Natural killer cell treated with Interleukin-12 subunit alpha and Interleukin-12 subunit beta and Interleukin-15 and Interleukin-18, amount 100 ng/mL, for 72 hours (primary cell): ENCODE results near the gene PTRHD1. TPM values are rescaled to one million over a fixed set of nuclear protein-coding genes. Genes with fewer than 3 reads are reported as not detected.

Experiments used
- ATAC-seq, 2 donors: fragments of 150-1000 bp; cut with Tn5 transposase in 1 of 2; sonication (Bioruptor Pico), chemical (Tn5 transposase) in 1 of 2; 2 replicates each; pipeline ENCODE4 v1.10.0; 2021
- DNase-seq: peaks from one replicate; pipeline ENCODE4 v3.0.0; 2022; ENCODE audit warnings: low spot score
- H3K27ac Mint-ChIP-seq, 2 donors: 1 replicate in 1 of 2; 2 replicates in 1 of 2; pipeline ENCODE4 v1.8.0; 2022; ENCODE audit warnings: mixed read lengths in 2 of 2, mild to moderate bottlenecking in 1 of 2, moderate library complexity in 1 of 2
- H3K27me3 Mint-ChIP-seq, 2 donors: 1 replicate in 1 of 2; 2 replicates in 1 of 2; pipeline ENCODE4 v1.8.0; 2022; ENCODE audit warnings: mixed read lengths in 2 of 2
- H3K36me3 Mint-ChIP-seq: one replicate; pipeline ENCODE4 v1.8.0; 2022; ENCODE audit warnings: mixed read lengths
- H3K4me1 Mint-ChIP-seq, 2 donors: 1 replicate in 1 of 2; 2 replicates in 1 of 2; pipeline ENCODE4 v1.8.0; 2022; ENCODE audit warnings: low read depth in 2 of 2, mixed read lengths in 2 of 2, mild to moderate bottlenecking in 1 of 2
- H3K4me3 Mint-ChIP-seq: one replicate; pipeline ENCODE4 v1.8.0; 2022; ENCODE audit warnings: mixed read lengths
- H3K9me3 Mint-ChIP-seq: 2 replicates; pipeline ENCODE4 v1.8.0; 2022; ENCODE audit warnings: mixed read lengths
- total RNA-seq, 2 donors: library from RNA; stranded (reverse); gene quantifications; one replicate each; pipeline ENCODE4 v1.2.3, GENCODE V29; 2022

Gene PTRHD1
- total RNA-seq, 2 donors from 2014 or later = 16.0 to 16.6 TPM

GRCh38 chr2:24833821-24834732 lies 40.9 kb upstream of the PTRHD1 start:
- H3K36me3 Mint-ChIP-seq = no peaks in the 10 kb centered on the region
- no peak overlapping the region for H3K27ac Mint-ChIP-seq
- H3K4me3 Mint-ChIP-seq = no peak overlapping the region
- H3K9me3 Mint-ChIP-seq = no peaks in the 10 kb centered on the region
- H3K4me1 Mint-ChIP-seq = no peaks in the 10 kb centered on the region
- DNase-seq (no peak), ATAC-seq (no peak)
- H3K27me3 Mint-ChIP-seq = no peaks in the 10 kb centered on the region

- Mint-ChIP-seq H3K4me3 (no peak overlapping the region), H3K36me3 (no peaks in the 10 kb centered on the region), H3K9me3 (no peaks in the 10 kb centered on the region), H3K4me1 (no peaks in the 10 kb centered on the region), H3K27ac (no peak overlapping the region), H3K27me3 (no peaks in the 10 kb centered on the region)
- DNase-seq (peak; percentile 25), ATAC-seq (no peak)
Observed at GRCh38 chr2:24832931-24833701, 39.9 kb upstream of the PTRHD1 start.

GRCh38 chr2:24832521-24832920 lies 39.3 kb upstream of the PTRHD1 start:
- DNase-seq (no peak), ATAC-seq (no peak)
- no peaks in the 10 kb centered on the region for H3K36me3 Mint-ChIP-seq
- no peak overlapping the region for H3K27ac Mint-ChIP-seq
- no peaks in the 10 kb centered on the region for H3K27me3 Mint-ChIP-seq
- H3K9me3 Mint-ChIP-seq = no peaks in the 10 kb centered on the region
- H3K4me3 Mint-ChIP-seq = no peak overlapping the region
- H3K4me1 Mint-ChIP-seq = peaks cover 3 to 4% of the 10 kb centered on the region in 2 donors

DNA sequence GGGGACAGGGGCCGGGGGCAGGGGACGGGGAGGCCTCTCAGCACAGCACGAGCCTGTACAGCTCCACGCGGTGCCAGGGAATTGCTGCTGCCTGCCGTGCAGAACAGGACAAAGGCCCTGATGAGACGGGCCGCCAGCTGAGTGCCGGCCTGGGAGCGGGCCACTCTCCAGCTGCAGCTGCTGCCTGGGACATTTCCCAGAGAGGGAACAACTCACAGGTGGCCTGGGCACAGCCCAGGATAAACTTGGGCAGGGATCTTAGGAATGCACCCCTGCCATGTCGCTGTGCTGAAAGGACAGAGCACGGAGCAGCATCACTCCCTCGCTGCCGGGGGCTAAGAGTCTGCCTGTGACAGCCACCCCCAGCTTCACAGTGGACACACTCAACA lies 38.9 kb upstream of the PTRHD1 start:
- ATAC-seq = no peak
- Mint-ChIP-seq H3K4me3 (no peak overlapping the region), H3K36me3 (no peaks in the 10 kb centered on the region), H3K4me1 (peaks cover 8 to 9% of the 10 kb centered on the region in 2 donors), H3K27ac (no peak overlapping the region), H3K9me3 (no peaks in the 10 kb centered on the region), H3K27me3 (no peaks in the 10 kb centered on the region)
- DNase-seq = peak; percentile 42

DNA sequence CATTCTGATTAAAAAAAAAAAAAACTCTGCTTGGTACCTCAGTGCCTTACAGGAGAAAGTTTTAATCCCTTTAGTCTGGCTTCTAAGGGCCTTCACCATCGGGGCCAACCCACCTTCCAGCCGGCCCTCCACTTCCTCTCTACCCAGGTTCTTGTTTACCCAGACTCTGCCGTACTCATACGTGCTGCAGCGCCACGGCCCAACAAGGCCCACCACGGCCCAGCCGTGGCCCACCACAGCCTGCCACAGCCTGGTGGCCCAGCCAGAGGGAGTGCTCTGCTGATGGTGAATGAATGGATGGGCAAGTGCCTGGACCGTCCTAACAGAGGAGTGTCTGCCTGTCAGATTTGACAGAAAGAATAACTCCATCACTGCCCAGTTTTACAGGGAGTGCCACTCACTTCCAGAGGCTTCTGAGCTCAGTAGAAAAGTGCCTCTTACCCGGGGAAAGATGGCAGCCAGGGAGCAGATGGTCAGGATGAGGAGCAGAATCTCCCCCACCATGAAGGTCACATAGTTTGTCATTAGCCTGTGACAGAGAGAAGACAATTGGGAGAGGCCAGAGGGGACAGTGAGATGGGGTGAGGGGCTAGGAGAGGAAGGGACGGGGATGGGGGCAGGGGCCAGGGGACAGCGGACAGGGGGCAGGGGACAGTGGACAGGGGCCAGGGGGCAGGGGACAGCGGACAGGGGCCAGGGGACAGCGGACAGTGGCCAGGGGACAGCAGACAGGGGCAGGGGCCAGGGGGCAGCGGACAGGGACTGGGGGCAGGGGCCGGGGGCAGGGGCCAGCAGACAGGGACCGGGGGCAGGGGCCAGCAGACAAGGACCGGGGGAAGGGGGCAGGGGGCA lies 38.3 kb upstream of the PTRHD1 start:
- H3K27me3 Mint-ChIP-seq = no peaks in the 10 kb centered on the region

GRCh38 chr2:24830786-24831185 lies 37.6 kb upstream of the PTRHD1 start:
- H3K4me3 Mint-ChIP-seq = no peak overlapping the region
- no peak overlapping the region for H3K27ac Mint-ChIP-seq
- H3K9me3 Mint-ChIP-seq = no peaks in the 10 kb centered on the region
- H3K27me3 Mint-ChIP-seq = no peaks in the 10 kb centered on the region
- H3K36me3 Mint-ChIP-seq = no peaks in the 10 kb centered on the region
- ATAC-seq (no peak), DNase-seq (no peak)
- peaks cover 15 to 20% of the 10 kb centered on the region in 2 donors for H3K4me1 Mint-ChIP-seq

More for the DNA sequence above, 38.3 kb upstream of the PTRHD1 start:
- H3K36me3 Mint-ChIP-seq = no peaks in the 10 kb centered on the region
- no peaks in the 10 kb centered on the region for H3K9me3 Mint-ChIP-seq
- H3K4me1 Mint-ChIP-seq = peaks cover 11 to 14% of the 10 kb centered on the region in 2 donors
- H3K4me3 Mint-ChIP-seq = no peak overlapping the region
- ATAC-seq (no peak), DNase-seq (peak; percentile 34)
- H3K27ac Mint-ChIP-seq = no peak overlapping the region

- H3K27me3 Mint-ChIP-seq = no peaks in the 10 kb centered on the region
- H3K27ac Mint-ChIP-seq = no peak overlapping the region
- H3K9me3 Mint-ChIP-seq = no peaks in the 10 kb centered on the region
- H3K36me3 Mint-ChIP-seq = no peaks in the 10 kb centered on the region
- no peak for ATAC-seq
- DNase-seq = no peak
- peaks cover 20 to 23% of the 10 kb centered on the region in 2 donors for H3K4me1 Mint-ChIP-seq
- no peak overlapping the region for H3K4me3 Mint-ChIP-seq
Observed at GRCh38 chr2:24830351-24830750, 37.2 kb upstream of the PTRHD1 start.

- H3K36me3 Mint-ChIP-seq = no peaks in the 10 kb centered on the region
- H3K4me1 Mint-ChIP-seq = peaks cover 20 to 23% of the 10 kb centered on the region in 2 donors
- DNase-seq = no peak
- H3K4me3 Mint-ChIP-seq = no peak overlapping the region
- no peaks in the 10 kb centered on the region for H3K9me3 Mint-ChIP-seq
- ATAC-seq = no peak
- no peak overlapping the region for H3K27ac Mint-ChIP-seq
- no peaks in the 10 kb centered on the region for H3K27me3 Mint-ChIP-seq
Observed at GRCh38 chr2:24828238-24828996, 35.2 kb upstream of the PTRHD1 start.

DNA sequence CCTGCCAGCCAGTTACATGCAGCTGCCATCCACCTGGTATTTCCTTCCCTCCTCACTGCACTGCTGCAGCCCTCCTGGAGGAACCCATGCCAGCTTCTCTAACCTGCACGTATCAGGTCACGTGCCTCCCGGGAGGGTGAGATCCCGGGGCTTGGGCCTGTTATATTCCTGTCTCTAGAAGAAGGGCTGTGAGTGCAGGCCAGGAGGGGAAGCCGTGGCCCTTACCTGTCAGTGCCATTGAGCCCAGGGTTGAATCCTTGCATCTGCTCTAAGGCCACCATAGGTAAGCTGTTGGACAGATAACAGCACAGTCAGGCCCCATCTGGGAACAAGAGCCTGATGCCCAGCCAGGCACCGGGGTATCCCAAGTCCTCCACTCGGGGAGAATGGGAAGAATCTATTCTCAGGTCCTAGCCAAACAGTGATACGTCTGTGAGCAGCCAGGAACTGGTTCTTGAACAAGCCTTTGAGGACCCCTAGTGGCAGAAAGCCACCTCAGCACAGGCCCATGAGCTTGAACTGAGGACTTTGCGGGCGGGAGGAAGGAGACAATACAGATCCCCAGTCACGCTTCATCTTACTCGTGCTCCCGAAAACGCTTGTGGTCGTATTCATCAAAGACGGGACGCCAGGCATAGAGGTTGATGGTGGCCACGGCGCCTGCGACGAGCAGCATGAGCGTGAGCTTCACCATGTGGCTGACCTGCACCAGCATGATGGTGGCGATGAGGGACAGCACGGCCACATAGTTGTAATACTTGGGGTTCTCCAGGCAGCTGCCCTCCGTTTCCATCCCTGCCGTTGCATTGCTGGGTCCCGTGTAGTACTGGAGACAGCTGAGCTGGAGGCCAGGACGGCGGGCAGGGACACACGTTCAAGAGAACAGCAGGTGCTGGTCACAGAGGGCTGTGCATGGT lies 34.4 kb upstream of the PTRHD1 start:
- Mint-ChIP-seq H3K36me3 (no peaks in the 10 kb centered on the region), H3K4me1 (peaks cover 20 to 23% of the 10 kb centered on the region in 2 donors), H3K9me3 (no peaks in the 10 kb centered on the region), H3K27me3 (no peaks in the 10 kb centered on the region), H3K27ac (peak overlapping the region in 1 of 2 donors; percentile 76), H3K4me3 (peak overlapping the region; percentile 32)
- peak; percentile 83 to 86 for ATAC-seq
- peak; percentile 79 for DNase-seq

- no peaks in the 10 kb centered on the region for H3K9me3 Mint-ChIP-seq
- H3K4me1 Mint-ChIP-seq = peaks cover 20 to 23% of the 10 kb centered on the region in 2 donors
- no peaks in the 10 kb centered on the region for H3K36me3 Mint-ChIP-seq
- no peaks in the 10 kb centered on the region for H3K27me3 Mint-ChIP-seq
- H3K4me3 Mint-ChIP-seq = peak overlapping the region; percentile 25
- no peak for DNase-seq
- ATAC-seq = no peak
- peak overlapping the region; percentile 60 to 76 for H3K27ac Mint-ChIP-seq
Observed at GRCh38 chr2:24826773-24827145, 33.6 kb upstream of the PTRHD1 start.

DNA sequence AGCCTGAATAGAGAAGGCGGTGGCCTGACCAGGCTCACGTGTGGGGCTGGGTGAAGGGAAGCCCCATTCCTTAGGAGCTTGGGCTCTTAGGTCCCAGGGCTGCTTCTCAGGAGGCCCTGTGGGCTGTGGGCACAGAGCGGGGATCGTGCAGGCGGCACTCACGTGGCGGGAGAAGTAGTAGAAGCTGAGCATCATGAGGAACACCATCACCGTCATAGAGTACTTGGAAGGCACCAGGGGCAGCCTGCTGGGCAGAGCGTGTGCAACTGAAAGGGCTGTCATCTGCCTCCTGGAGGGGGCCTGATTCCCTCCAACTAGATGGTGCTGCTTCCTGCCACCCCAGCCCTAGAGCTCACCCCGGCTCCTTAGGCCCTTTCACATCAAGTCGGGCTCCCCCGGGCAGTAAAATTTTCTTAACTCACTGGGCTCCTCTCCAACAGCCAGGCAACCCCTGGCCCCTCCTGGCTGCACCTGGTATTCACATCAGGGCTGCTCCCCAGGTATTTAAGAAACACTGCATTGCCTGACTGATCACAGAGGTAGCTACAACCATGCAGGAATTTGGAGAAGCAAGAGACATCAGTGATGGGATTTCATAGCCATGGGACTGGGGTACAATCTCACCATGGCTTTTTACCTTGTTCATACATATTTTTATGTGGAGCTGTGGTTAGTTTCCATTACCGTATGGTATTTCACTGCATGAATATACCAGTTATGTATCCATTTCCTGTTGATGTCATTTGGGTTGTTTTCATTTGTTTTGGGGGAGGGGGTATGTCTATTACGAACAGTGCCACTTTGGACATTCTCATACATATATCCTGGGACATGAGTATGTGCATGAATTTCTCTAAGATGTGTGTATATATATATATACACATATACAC lies 32.9 kb upstream of the PTRHD1 start:
- no peaks in the 10 kb centered on the region for H3K27me3 Mint-ChIP-seq
- peak overlapping the region; percentile 25 for H3K4me3 Mint-ChIP-seq
- ATAC-seq (peak in 1 of 2 donors; percentile 40), DNase-seq (no peak)
- H3K27ac Mint-ChIP-seq = peak overlapping the region; percentile 60 to 76
- H3K4me1 Mint-ChIP-seq = peaks cover 20 to 23% of the 10 kb centered on the region in 2 donors
- no peaks in the 10 kb centered on the region for H3K9me3 Mint-ChIP-seq
- no peaks in the 10 kb centered on the region for H3K36me3 Mint-ChIP-seq
